GM21576 (cell line): Measurements from ENCODE around the gene SLC22A14.

Source experiments
- ATAC-seq: cut with Tn5 transposase; IDR thresholded peaks from one replicate; pipeline ENCODE4 v1.9.1; 2021; ENCODE audit warnings: mild to moderate bottlenecking, moderate library complexity; ENCODE audit not compliant: unreplicated experiment

SLC22A14 gene

GRCh38 chr3:38343797-38344594, 61.9 kb downstream of the SLC22A14 start:
- ATAC-seq: no peak

- no peak for ATAC-seq
These were observed 63.9 kb downstream of the SLC22A14 start for GRCh38 chr3:38345879-38346586.

GRCh38 chr3:38346587-38347410, 64.7 kb downstream of the SLC22A14 start, which contains the start of gene XYLB:
Gene XYLB, plus strand, starts transcription at chr3:38346785. Its CDS starts 84 bp downstream, at chr3:38346869.
- ATAC-seq: peak; percentile 98

- no peak for ATAC-seq
These were observed 65.5 kb downstream of the SLC22A14 start for GRCh38 chr3:38347421-38348200.

- ATAC-seq: no peak
These were observed 66.8 kb downstream of the SLC22A14 start for GRCh38 chr3:38348903-38349302.

GRCh38 chr3:38349684-38350359, 67.7 kb downstream of the SLC22A14 start:
- no peak for ATAC-seq

- no peak for ATAC-seq
These were observed 71.1 kb downstream of the SLC22A14 start for GRCh38 chr3:38353151-38353550.

- ATAC-seq: no peak
These were observed 72.7 kb downstream of the SLC22A14 start for GRCh38 chr3:38354588-38355330.

GRCh38 chr3:38359038-38359437, 76.9 kb downstream of the SLC22A14 start:
- ATAC-seq: no peak

GRCh38 chr3:38360345-38360744, 78.3 kb downstream of the SLC22A14 start:
- no peak for ATAC-seq

GRCh38 chr3:38361496-38361895, 79.4 kb downstream of the SLC22A14 start:
- no peak for ATAC-seq

GRCh38 chr3:38362825-38363224, 80.7 kb downstream of the SLC22A14 start:
- ATAC-seq: no peak

- no peak for ATAC-seq
These were observed 82.8 kb downstream of the SLC22A14 start for GRCh38 chr3:38364721-38365400.

- ATAC-seq: no peak
These were observed 83.5 kb downstream of the SLC22A14 start for GRCh38 chr3:38365469-38366062.

- no peak for ATAC-seq
These were observed 84.0 kb downstream of the SLC22A14 start for GRCh38 chr3:38366082-38366481.

- ATAC-seq: no peak
These were observed 85.7 kb downstream of the SLC22A14 start for GRCh38 chr3:38367779-38368178.
